ENCODE data around the gene SLC7A1. TPM values are rescaled to one million over a fixed set of nuclear protein-coding genes. Genes with fewer than 3 reads are reported as not detected.

Gene SLC7A1
- total and polyA plus RNA-seq, 2 of the 8 experiments (the other 6 are each of a cell fraction or from before 2014, with no cell fraction given), result 26.8 to 114 TPM

DNA sequence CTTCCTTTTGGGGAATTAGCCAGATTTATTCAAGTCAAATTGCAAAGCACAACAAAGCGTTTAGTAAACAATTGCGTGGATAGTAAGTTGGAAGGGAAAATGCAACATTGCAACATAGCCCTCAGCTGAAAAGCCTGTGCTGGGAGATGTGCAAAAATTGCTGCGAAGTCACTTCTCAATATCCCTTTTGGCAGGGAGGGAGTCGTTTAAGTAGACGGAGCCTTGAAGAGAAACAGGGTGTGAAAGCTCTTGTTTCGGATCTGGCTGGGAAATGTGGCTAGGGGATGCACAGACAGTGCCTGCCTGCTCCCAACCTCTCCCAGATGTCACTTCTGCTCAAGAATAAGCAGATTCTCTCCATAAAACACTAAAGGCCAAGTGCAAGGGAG is 56.8 kb downstream of the SLC7A1 start (continued):
- TF ChIP-seq, protein P1, sequence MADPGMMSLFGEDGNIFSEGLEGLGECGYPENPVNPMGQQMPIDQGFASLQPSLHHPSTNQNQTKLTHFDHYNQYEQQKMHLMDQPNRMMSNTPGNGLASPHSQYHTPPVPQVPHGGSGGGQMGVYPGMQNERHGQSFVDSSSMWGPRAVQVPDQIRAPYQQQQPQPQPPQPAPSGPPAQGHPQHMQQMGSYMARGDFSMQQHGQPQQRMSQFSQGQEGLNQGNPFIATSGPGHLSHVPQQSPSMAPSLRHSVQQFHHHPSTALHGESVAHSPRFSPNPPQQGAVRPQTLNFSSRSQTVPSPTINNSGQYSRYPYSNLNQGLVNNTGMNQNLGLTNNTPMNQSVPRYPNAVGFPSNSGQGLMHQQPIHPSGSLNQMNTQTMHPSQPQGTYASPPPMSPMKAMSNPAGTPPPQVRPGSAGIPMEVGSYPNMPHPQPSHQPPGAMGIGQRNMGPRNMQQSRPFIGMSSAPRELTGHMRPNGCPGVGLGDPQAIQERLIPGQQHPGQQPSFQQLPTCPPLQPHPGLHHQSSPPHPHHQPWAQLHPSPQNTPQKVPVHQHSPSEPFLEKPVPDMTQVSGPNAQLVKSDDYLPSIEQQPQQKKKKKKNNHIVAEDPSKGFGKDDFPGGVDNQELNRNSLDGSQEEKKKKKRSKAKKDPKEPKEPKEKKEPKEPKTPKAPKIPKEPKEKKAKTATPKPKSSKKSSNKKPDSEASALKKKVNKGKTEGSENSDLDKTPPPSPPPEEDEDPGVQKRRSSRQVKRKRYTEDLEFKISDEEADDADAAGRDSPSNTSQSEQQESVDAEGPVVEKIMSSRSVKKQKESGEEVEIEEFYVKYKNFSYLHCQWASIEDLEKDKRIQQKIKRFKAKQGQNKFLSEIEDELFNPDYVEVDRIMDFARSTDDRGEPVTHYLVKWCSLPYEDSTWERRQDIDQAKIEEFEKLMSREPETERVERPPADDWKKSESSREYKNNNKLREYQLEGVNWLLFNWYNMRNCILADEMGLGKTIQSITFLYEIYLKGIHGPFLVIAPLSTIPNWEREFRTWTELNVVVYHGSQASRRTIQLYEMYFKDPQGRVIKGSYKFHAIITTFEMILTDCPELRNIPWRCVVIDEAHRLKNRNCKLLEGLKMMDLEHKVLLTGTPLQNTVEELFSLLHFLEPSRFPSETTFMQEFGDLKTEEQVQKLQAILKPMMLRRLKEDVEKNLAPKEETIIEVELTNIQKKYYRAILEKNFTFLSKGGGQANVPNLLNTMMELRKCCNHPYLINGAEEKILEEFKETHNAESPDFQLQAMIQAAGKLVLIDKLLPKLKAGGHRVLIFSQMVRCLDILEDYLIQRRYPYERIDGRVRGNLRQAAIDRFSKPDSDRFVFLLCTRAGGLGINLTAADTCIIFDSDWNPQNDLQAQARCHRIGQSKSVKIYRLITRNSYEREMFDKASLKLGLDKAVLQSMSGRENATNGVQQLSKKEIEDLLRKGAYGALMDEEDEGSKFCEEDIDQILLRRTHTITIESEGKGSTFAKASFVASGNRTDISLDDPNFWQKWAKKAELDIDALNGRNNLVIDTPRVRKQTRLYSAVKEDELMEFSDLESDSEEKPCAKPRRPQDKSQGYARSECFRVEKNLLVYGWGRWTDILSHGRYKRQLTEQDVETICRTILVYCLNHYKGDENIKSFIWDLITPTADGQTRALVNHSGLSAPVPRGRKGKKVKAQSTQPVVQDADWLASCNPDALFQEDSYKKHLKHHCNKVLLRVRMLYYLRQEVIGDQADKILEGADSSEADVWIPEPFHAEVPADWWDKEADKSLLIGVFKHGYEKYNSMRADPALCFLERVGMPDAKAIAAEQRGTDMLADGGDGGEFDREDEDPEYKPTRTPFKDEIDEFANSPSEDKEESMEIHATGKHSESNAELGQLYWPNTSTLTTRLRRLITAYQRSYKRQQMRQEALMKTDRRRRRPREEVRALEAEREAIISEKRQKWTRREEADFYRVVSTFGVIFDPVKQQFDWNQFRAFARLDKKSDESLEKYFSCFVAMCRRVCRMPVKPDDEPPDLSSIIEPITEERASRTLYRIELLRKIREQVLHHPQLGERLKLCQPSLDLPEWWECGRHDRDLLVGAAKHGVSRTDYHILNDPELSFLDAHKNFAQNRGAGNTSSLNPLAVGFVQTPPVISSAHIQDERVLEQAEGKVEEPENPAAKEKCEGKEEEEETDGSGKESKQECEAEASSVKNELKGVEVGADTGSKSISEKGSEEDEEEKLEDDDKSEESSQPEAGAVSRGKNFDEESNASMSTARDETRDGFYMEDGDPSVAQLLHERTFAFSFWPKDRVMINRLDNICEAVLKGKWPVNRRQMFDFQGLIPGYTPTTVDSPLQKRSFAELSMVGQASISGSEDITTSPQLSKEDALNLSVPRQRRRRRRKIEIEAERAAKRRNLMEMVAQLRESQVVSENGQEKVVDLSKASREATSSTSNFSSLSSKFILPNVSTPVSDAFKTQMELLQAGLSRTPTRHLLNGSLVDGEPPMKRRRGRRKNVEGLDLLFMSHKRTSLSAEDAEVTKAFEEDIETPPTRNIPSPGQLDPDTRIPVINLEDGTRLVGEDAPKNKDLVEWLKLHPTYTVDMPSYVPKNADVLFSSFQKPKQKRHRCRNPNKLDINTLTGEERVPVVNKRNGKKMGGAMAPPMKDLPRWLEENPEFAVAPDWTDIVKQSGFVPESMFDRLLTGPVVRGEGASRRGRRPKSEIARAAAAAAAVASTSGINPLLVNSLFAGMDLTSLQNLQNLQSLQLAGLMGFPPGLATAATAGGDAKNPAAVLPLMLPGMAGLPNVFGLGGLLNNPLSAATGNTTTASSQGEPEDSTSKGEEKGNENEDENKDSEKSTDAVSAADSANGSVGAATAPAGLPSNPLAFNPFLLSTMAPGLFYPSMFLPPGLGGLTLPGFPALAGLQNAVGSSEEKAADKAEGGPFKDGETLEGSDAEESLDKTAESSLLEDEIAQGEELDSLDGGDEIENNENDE (IDR thresholded peaks at IDR 0.05; ENCODE audit: insufficient replicate concordance, low read length), result no peak
- TF ChIP-seq BRCA1 (IDR thresholded peaks at IDR 0.05; ENCODE audit: low read depth, low read length), result no peak
- no peak for TF ChIP-seq RXRA (IDR thresholded peaks at IDR 0.05; ENCODE audit: insufficient read depth, low read depth, low read length)
- TF ChIP-seq, protein P2, sequence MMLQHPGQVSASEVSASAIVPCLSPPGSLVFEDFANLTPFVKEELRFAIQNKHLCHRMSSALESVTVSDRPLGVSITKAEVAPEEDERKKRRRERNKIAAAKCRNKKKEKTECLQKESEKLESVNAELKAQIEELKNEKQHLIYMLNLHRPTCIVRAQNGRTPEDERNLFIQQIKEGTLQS (IDR thresholded peaks at IDR 0.05; ENCODE audit: insufficient read depth, low read depth, low read length), result no peak

All from H1 (cell line).